Esophagus mucosa (tissue), 1 donor: ENCODE results near the gene TMEM185B. TPM values are rescaled to one million over a fixed set of nuclear protein-coding genes. Genes with fewer than 3 reads are reported as not detected.
"Not testable (repeated sequence)": the region's sequence is repeated elsewhere in the genome, so short reads cannot be mapped to it uniquely, and the experiment has no call there.

Experiments
- ATAC-seq: fragments of 200-7000 bp; cut with Tn5 transposase; one replicate; pipeline ENCODE4 v1.9.1; 2020
- total RNA-seq: library from RNA; stranded (reverse); gene quantifications from one replicate; pipeline ENCODE4 v1.2.4, GENCODE V29; 2023
- donor health status: DM: yes; HTN: yes; CAD: no.

The TMEM185B gene
- total RNA-seq, 1 donor from 2014 or later, result 20.3 TPM

DNA sequence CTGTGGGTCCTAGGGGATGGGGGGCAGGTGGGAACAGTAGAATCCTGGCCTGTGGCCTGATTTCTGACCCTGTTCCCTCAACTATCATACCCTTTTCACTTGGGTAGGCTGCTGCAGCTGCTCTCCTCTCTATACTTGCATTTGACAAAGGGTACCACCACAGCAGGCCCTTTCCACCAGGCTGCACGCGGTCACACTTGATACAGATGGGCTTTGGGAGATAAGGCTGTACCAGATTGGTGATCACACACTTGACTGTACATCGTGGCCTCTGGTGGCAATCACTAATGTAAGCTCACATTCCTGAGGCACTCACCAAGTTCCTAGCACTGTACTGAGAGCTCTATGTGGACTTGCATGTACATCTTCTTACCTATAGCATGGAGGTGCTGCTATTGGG lies 27.9 kb upstream of the TMEM185B start:
- no peak for ATAC-seq

DNA sequence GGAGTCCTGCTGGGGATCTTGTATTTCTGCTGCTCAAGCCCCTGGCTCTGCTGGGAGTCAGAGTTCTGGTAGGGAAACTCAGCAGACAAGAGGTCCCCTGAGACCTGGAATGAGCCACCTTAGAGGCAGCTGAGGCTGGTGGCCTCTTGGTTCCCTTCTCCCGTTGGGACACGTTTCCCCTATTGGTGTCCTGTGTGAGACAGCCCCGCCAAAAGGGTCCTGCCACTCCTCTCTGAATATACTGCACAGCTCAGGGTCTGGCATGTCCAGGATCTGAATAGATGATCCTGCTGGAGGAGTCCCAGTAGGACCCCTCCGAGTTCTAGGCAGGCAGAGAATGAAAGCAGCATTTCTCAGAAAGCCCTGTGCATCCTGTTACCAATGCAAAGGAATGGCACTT lies 27.4 kb upstream of the TMEM185B start:
- ATAC-seq, result no peak

DNA sequence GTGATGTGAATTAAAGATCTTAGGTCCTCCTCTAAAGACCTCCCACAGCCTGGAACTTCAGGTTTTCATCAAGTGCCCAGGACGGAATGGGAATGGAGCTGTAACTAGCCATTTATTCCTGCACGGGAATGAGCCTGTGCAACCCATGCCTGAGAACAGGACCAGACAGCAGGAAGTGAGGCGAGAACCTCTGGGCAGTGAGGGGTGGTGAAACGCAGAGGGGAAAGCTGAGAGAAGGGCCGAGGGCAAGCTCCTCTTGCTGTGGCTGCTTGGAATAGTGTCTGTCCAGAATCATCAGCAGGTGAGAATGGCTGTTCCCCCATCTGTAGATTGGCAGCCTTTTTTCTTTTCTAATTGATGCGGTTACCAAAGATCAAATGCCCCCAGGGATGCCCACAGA lies 24.7 kb upstream of the TMEM185B start:
- no peak for ATAC-seq

DNA sequence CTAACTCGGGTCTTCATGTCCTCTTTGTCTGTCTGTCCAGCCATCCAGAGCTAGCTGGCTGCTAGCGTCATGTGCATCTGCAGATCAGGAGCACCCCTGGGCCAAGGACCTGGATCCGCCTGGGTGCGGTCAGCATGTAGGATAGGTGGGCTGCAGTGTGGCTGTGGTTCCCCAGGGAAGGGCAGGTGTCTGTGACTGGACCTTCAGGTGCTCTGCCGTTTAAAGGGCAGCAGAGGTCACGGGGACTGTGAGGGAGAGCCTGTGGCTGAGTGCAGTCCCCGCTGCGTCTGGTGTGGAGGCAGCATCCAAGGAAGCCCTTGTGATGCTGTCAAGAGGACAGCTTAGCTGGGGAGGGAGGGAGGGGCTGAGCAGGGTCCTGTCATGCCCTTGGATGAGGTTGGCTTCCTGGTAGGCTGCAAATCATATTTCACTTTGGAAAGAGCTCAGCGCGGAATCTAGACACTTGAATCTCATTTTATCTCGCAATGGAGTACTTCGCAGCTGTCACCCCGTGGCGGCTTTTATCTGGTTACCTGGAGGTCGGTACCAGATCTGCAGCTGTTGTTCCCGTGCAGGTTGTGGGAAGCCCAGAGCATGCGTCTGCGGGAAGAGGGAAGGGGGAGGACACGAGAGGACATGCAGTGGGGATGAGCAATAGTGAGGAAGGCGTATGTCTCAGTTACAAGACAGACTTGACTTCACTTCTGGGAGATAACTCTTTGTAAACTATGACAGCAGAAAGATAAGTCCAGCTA lies 23.5 kb upstream of the TMEM185B start:
- no peak for ATAC-seq

DNA sequence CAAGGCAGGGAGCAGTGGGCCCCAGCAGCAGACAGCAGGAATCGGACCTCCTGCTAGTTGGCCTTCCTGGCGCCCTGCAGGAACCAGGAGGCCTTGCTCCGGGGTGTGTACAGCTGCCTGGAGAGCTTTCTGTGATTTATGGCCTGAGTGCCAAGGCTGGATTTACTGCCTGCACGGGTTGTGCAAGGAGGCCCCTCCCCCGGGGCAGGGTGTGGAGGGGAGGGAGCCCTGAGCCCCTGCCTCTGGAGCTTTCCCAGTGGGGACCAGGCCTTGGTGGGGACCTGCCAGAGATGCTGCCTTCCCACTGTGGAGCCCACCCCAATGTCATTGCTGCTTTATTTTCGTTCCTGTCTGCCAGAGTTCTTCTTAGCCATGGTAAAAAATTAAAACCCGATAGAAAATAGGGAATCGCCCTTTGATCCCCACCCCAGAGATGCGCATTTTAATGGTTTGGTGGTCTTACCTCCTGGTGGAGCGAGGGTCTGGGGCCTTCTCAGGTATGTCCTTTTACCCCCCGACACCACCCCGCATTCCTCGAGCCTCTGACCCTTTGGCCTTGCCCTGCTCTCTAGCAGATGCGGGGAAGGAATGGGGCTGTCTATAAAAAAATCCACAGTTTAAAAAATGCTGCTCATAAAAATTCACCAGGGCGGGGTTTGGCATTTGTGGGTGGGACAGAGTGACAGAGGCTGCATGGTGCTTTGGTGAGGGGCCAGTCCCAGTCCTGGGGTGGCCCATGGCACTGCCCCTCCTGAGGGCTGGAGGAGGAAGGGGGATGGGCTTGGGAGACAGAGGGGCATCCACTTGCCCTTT lies 22.5 kb upstream of the TMEM185B start:
- peak; percentile 84 for ATAC-seq

DNA sequence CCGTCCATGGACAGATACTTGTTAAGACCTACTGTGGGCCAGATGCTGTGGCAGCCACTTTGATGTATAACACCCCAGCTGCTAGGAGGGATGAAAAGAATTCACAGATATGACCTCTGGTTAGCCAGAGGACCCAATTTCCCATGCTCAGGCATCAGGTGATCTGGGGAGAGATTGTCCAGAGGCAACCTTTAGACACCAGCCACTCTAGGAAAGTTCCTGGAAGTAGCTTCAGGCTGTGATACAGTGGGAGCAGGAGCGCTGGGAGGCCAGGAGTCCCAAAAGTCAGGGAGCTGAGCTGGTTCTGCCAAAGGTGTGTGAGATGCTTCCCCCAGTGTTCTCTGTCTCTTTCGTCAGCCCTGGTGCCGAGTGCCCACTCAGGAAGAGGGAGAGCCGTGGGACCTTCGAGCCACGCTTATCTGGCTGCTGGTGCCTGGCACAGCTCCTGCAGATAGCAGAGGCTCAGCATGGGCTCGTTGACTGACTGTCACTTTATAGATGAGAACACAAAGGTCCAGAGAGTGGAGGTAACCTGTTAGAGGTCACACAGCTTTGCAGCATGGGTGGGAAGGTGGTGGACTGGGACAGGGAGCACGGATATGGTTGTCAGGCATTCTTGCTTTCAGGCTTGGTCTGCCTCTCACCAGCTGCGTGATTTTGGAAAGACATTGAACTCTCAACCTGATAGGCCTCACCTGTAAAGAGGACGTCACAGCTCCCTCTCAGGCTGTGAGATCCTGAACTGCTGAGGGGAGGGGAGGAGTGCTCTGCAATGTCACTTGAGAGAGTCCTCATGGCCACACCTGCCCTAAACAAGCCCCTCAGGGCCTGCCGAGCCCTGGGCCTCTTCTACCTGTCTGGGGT lies 21.7 kb upstream of the TMEM185B start:
- peak; percentile 32 for ATAC-seq

DNA sequence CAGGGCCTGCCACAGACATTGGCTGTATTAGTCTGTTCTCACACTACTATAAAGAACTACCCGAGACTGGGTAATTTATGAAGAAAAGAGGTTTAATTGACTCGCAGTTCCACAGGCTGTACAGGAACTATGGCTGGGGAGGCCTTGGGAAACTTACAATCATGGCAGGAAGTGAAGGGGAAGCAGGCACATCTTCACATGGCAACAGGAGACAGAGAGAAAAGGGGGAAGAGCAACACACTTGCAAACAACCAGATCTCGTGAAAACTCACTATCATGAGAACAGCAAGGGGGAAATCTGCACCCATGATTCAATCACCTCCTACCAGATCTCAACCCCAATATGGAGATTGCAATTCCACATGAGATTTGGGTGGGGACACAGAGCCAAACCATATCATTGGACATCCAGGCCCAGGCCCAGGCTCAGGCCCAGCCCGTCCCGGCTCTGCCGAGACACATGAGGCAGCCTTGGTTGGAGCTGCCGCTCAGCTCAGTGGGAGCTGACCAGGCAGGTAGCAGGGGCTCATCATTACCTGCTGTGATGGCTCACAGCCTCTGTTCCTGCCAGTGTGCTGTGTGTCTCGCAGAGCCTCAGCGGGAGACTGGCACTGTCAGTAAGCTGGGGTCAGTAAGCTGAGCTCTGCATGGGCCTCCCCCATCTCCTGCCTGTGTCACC lies 20.8 kb upstream of the TMEM185B start:
- no peak for ATAC-seq

DNA sequence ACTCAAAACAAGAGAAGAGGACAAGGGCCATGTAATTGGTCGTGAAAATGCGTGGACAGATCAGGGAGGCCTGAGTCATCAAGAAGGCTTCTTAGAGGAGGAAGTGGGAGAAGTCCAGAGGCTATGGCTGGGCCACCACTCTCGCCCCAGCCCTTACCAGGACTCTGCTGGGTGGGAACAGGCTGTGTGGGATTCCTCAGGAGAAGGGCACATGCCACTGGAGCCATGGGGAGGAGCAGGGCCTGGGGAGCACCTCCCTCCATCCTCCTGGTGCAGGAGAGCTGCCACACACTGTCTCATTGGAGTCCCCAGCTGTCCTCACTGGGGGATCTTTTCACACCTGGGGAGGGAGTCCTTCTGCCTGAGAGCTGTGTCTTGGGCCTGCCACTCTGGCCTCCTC lies 20.0 kb upstream of the TMEM185B start:
- ATAC-seq, result peak; percentile 10

DNA sequence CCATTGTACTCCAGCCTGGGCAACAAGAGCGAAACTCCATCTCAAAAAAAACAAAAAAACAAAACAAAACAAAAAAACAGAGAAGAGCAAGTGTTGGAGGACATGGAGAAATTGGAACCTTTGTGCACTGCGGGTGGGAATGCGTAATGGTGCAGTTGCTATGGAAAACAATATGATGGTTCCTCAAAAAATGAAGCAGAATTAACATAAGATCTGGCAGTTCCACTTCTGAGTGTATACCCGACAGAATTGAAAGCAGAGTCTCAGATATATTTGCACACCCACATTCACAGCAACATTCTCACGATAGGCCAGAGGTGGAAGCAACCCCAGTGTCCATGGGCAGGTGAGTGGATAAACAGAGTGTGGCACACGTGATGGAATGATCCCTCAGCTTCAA lies 18.5 kb upstream of the TMEM185B start:
- no peak for ATAC-seq

DNA sequence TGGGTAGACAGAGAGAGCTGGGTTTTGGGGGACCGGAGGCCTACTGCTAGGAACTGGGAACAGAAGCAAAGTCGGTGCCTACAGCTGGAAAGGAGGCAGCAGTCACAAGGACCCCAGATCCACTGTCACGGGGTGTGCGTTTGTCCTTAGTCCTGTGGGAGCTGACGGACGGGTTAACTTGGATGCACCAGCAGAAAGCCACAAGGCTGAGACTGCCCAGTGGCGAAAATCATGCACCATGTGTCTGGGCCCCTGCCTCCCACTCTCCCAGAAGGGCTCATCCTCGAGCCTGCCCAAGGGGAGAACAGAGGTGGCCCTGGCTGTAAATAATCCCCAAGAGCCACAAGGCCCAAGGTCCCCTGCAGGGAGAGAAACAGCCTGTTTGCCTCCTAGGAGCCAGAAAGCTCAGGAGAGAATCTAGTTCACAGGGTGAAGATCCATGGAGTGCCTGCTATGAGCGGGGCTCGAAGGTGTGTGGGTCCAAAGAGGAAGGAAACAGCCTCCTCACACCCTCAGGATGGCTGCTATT lies 17.8 kb upstream of the TMEM185B start:
- ATAC-seq, result no peak

DNA sequence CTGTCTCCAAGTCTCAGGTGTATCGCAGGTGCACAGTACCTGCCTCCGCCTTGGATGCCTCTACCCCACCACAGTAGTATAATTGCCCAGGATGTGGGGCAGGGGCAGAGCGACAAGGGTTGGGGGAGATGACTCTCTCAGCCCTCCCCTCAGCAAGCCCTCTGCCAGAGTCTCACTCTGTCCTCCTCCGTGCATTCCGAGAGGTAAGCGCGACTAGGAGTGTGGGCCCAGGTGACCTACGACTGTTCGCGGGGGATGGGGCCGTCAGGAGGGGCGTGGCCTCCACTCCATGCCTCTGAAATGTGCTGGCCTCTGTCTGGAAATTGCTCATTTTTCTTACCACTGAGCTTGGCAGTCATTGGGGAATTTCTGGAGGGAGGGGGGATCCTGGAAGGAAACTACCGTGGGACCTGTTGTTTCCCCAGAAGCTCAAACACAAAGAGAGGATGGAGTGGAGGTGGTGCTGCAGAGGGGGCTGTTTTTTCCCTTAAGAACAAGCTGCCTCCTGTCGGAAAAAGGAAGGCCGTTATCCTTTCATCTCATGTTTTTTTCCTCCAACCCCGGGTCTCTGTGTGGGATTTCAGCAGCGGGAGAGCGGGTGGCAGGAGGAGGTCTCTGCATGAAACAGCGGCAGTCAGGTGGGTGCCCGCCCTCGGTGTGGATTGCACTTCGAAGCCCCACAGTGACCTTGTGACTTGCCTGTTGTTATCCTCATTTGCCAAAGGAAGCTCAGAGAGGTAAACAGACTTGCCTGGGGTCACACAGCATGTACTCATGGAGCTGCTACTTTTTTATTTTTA lies 16.5 kb upstream of the TMEM185B start:
- ATAC-seq, result peak; percentile 37

DNA sequence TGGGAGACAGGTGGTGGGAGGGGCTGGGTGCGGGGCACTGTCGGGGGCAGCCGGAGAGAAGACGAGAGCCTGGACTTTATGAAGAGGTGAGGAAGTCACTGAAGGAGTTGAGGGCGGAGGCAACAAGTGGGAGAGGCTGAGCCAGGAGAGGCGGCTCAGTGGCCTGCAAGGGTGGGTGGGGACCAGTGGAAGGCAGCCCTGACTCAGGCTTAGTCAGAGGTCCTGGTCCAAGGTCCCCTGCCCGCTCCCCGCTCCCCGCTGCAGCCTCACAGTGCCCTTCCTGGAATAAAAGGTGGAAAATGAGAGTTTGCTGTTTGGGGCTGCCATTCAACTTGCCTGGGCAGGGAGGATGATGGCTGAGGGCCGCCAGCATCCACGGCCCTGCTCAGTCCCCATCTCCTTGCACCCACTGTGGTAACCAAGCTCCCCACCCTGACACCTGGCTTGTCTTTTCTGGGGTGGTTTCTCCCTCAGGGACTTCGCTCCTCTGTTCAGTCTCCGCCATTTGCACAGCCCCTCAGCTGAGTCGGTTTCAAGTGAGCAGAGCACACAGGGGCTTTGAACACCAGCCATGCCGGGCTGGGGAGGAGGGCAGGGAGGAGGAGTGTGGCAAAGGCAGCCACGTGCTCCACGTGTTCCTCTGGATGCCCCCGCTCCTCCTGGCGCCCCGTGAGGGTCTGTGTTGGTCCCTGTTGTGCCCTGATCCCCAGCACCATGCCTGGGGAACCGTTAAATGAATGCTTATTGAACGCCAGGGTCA lies 15.7 kb upstream of the TMEM185B start:
- peak; percentile 92 for ATAC-seq

DNA sequence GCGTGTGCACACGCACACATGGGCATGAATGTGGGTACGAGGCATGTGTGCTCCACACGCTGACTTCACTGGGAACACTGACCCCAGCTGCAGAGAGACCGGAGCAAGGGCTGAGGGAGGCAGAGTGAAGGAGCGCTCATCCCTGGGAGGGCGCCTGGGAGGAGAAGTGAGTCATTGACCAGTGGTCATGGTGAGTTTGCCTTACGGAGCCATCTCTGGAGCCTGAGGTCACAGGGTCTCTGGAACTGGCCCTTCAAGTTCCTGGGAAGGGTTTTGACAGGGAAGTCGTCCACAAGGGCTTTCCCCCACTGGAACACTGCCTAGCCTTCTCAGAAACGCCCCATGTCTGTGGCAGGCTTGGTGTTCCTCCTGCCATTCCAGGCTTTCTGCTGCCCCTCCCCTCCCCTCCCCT lies 14.3 kb upstream of the TMEM185B start:
- ATAC-seq, result peak; percentile 77

DNA sequence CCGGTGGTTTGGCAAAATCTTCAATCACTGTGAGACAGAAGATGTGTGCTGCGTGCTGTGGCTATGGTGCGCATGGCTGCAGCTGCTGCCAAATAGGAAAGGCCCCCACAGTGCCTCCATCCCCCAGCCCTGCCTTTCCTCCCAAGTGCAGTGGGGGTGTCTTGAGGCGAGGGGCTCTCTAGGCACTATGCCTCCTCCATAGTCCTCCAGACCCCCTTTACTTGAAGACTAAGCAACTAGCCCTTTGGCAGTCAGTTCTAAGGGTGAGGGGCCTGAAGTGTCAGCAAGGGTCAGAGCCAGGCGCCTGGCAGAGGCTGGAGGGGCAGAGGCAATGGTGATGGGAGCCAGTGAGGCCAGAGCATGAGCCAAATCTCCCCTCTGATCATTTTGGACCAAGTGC lies 13.6 kb upstream of the TMEM185B start:
- no peak for ATAC-seq

DNA sequence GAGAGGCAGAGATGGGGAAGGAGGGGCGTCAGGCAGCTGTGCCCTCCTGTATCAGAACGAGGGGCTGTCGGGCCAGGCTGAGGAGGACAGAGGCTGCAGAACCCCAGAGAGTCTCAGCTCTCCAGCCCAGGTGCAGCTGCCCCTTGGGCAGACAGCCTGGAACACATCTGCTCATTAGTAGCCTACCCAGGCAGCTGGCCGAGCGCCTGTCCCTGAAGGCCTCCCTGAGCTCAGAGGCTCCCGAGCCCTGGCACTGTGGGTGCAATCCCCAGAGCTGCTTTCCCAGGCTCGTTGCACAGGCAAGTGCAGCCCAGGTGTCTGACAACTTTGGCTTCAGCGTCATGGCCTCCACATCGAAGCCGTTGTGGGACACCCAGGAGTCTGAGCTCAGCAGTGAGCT lies 13.1 kb upstream of the TMEM185B start:
- ATAC-seq, result no peak

DNA sequence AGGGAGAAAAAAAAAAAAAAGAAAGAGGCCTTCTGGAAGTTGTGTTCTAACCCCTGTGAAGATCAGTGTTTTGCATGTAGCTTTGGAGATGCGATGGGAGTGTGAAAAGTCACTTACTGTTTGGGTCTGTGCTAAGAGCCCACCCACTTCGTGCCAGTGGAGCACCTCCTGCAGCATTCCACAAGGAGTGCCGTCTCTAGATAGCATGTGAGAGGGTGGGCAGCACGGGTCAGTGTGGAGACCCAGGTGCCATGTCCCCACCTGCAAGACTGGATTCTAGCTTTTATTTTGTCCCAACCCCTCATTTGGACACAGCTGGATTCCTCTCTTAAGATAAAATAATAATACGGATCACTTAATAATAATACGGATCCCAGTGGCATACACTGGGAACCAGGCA lies 12.5 kb upstream of the TMEM185B start:
- no peak for ATAC-seq

DNA sequence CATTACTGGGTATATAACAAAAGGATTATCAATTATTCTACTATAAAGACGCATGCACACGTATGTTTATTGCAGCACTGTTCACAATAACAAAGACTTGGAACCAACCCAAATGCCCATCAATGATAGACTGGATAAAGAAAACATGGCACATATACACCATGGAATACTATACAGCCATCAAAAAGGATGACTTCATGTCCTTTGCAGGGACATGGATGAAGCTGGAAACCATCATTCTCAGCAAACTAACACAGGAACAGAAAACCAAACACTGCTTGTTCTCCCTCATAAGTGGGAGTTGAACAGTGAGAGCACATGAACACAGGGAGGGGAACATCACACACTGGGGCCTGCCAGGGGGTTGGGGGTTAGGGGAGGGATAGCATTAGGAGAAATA lies 12.0 kb upstream of the TMEM185B start:
- not testable (repeated sequence) for ATAC-seq

DNA sequence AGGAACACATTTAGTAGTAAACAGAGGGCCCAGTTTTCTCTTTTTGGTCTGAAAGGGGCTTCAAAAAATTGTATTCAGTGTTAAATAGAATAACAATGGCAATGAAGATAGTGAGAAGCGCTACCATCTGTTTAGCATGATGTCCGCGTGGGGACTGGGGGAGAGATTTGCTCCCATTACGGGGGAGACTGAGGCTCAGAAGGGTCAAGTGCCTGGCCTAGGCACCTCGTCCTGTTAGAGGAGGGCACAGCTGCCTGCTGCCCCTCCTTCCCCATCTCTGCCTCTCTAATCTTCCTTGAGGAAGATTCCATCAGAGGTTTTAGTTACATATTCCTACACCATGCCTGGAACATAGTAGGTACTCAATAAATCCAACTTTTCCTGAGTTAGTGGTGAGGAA lies 10.1 kb upstream of the TMEM185B start:
- ATAC-seq, result no peak

DNA sequence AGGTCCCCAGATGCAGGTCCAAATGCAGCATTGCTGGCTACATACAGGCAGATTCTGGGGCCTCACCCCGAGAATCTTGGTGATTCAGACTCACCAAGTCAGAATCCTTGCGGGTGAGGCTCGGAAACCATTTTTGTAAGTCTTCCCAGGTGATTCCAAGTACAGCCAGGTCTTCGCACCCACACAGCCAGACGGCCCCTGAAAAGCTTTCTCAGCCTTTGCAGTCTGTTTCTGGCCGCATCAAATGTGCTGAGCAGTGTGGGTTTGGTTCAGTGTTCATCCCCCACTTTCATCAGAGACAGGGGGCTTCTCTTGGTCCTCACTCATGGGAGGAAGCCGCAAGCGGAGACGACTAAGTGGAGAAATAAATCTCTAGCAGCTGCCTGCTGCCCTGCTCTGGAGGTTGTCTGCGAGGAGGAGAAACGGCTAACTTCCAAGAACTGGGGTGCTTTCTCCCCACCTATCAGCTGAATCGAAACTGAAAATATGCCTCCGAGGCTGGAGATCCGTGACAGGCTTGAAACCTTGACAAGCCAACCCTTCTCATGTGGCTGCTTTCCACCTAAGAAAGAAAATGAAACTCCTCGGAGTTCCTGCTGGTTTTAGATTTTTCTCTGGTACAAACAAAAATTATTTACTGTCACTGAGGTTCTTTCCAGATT lies 8.9 kb upstream of the TMEM185B start:
- ATAC-seq, result peak; percentile 48

DNA sequence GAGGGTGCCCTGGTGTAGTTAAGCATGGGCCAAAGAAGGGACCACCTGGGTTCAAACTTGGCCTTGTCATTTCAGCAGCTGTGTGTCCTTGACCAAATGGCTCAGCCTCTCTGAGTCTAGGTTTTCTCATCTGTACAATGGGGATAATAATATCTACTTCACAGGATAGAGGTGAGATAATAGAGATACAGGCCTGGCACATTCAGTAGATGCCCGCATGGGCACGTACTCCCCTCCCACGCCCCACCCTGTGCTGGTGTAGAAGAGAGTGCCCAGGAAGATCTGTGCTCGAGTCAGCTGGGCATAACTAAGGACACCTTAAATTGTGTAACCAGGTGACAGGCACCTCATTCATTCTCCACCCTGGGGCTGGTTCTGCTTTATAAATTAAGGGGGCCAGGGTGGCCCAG lies 8.4 kb upstream of the TMEM185B start:
- ATAC-seq, result peak; percentile 80
